ENCODE results near the gene ZNRF2. TPM values are rescaled to one million over a fixed set of nuclear protein-coding genes. Genes with fewer than 3 reads are reported as not detected.

The ZNRF2 gene
- polyA plus RNA-seq, 1 donor (not counting 4 experiments of a cell fraction or from before 2014, with no cell fraction given), result 7.0 TPM

DNA sequence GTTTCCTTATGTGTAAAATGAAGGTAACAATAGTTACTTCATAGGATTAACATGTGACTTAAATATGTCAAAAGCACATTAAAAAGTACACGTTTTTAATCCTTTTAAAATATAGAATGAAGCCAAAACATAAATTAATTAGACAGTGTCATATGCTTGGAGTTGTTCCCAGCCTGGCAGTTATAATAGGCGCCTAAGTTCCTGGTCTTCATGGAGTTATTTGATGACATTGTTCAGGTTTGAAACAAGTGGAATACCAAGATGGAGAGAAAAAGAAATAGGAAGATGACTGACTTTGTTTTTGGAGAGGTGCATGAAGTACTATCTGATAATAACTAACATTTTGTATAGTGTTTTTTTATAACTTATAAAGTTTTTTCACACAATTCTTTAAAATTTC is 67.3 kb downstream of the ZNRF2 start:
- no peak overlapping the region for H3K27ac ChIP-seq (ENCODE audit: control insufficient read depth, insufficient read depth, low read length)
- no peaks in the 10 kb centered on the region for H3K27me3 ChIP-seq (ENCODE audit: control insufficient read depth, extremely low read depth, insufficient read depth, low read length)
- no peak for FAIRE-seq
- no peaks in the 10 kb centered on the region for H3K9me1 ChIP-seq (ENCODE audit: control insufficient read depth, extremely low read depth, insufficient read depth, low read length)
- no peak overlapping the region for H3K4me3 ChIP-seq (ENCODE audit: control insufficient read depth in 2 of 3, extremely low read depth in 1 of 3, insufficient read depth in 2 of 3, low read depth in 1 of 3, low read length in 3 of 3)
- H3K4me1 ChIP-seq (ENCODE audit: control insufficient read depth, extremely low read depth, insufficient read depth, low read length), result peaks cover 29% of the 10 kb centered on the region
- H3K4me2 ChIP-seq (ENCODE audit: control insufficient read depth, extremely low read depth, insufficient read depth, low read depth, low read length), result no peak overlapping the region
- peaks cover 25% of the 10 kb centered on the region for H3K79me2 ChIP-seq (ENCODE audit: control insufficient read depth, insufficient read depth, low read length)
- H4K20me1 ChIP-seq (ENCODE audit: control insufficient read depth, extremely low read depth, insufficient read depth, low read length), result no peaks in the 10 kb centered on the region
- dilution Hi-C loops (cut with MboI; ENCODE audit: extremely low pct_ligation_motif_present, low sequenced_read_pairs), result no loop called here
- no peak for DNase-seq (ENCODE audit: low read depth, low spot score)
- no peaks in the 10 kb centered on the region for H3K36me3 ChIP-seq (ENCODE audit: control insufficient read depth in 2 of 2, extremely low read depth in 1 of 2, insufficient read depth in 2 of 2, low read length in 2 of 2)
- no peak overlapping the region for H2AFZ ChIP-seq (ENCODE audit: control insufficient read depth, low read length)
- TF ChIP-seq EZH2 (IDR thresholded peaks at IDR 0.05; ENCODE audit: low read length), result no peak
- TF ChIP-seq, protein P1, sequence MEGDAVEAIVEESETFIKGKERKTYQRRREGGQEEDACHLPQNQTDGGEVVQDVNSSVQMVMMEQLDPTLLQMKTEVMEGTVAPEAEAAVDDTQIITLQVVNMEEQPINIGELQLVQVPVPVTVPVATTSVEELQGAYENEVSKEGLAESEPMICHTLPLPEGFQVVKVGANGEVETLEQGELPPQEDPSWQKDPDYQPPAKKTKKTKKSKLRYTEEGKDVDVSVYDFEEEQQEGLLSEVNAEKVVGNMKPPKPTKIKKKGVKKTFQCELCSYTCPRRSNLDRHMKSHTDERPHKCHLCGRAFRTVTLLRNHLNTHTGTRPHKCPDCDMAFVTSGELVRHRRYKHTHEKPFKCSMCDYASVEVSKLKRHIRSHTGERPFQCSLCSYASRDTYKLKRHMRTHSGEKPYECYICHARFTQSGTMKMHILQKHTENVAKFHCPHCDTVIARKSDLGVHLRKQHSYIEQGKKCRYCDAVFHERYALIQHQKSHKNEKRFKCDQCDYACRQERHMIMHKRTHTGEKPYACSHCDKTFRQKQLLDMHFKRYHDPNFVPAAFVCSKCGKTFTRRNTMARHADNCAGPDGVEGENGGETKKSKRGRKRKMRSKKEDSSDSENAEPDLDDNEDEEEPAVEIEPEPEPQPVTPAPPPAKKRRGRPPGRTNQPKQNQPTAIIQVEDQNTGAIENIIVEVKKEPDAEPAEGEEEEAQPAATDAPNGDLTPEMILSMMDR (optimal IDR thresholded peaks at IDR 0.05 in 1 of 3, IDR thresholded peaks at IDR 0.05 in 1 of 3, conservative IDR thresholded peaks at IDR 0.05 in 1 of 3; ENCODE audit: extremely low read depth in 1 of 3, insufficient read depth in 2 of 3, low read length in 3 of 3), result no peak
- no peaks in the 10 kb centered on the region for H3K9me3 ChIP-seq (ENCODE audit: control insufficient read depth, low read depth, low read length)
- H3K9ac ChIP-seq (ENCODE audit: control insufficient read depth, extremely low read depth, insufficient read depth, low read length), result no peak overlapping the region

DNA sequence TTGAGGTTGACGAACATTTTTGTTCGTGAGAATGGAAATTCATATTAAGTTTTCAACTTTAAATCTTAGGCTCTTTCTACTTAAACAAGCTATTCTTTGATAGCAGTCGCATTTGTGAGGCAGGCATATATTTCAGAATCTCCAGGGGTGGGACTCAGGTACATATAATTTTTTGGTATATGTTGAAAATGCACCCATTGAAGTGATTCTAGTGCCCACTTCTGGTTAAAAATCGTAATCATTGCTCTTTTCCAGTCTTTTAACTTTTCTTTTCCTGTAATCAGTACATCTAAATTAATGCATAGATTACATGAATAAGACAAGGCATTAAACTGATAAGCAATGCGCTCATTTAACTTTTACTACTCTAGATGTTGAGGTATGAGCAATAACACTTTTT is 67.8 kb downstream of the ZNRF2 start:
- Histone ChIP-seq H3K79me2 (ENCODE audit: control insufficient read depth, insufficient read depth, low read length) (peaks cover 22% of the 10 kb centered on the region), H3K4me3 (ENCODE audit: control insufficient read depth in 2 of 3, extremely low read depth in 1 of 3, insufficient read depth in 2 of 3, low read depth in 1 of 3, low read length in 3 of 3) (no peak overlapping the region), H3K9ac (ENCODE audit: control insufficient read depth, extremely low read depth, insufficient read depth, low read length) (no peak overlapping the region), H3K4me2 (ENCODE audit: control insufficient read depth, extremely low read depth, insufficient read depth, low read depth, low read length) (no peak overlapping the region), H3K9me3 (ENCODE audit: control insufficient read depth, low read depth, low read length) (no peaks in the 10 kb centered on the region), H3K36me3 (ENCODE audit: control insufficient read depth in 2 of 2, extremely low read depth in 1 of 2, insufficient read depth in 2 of 2, low read length in 2 of 2) (no peaks in the 10 kb centered on the region), H3K27ac (ENCODE audit: control insufficient read depth, insufficient read depth, low read length) (no peak overlapping the region), H3K9me1 (ENCODE audit: control insufficient read depth, extremely low read depth, insufficient read depth, low read length) (no peaks in the 10 kb centered on the region), H4K20me1 (ENCODE audit: control insufficient read depth, extremely low read depth, insufficient read depth, low read length) (no peaks in the 10 kb centered on the region), H2AFZ (ENCODE audit: control insufficient read depth, low read length) (no peak overlapping the region), H3K27me3 (ENCODE audit: control insufficient read depth, extremely low read depth, insufficient read depth, low read length) (no peaks in the 10 kb centered on the region), H3K4me1 (ENCODE audit: control insufficient read depth, extremely low read depth, insufficient read depth, low read length) (peaks cover 26% of the 10 kb centered on the region)
- dilution Hi-C loops (cut with MboI; ENCODE audit: extremely low pct_ligation_motif_present, low sequenced_read_pairs), result no loop called here
- no peak for DNase-seq (ENCODE audit: low read depth, low spot score)
- no peak for FAIRE-seq
- TF ChIP-seq, protein P1 (optimal IDR thresholded peaks at IDR 0.05 in 1 of 3, IDR thresholded peaks at IDR 0.05 in 1 of 3, conservative IDR thresholded peaks at IDR 0.05 in 1 of 3; ENCODE audit: extremely low read depth in 1 of 3, insufficient read depth in 2 of 3, low read length in 3 of 3), result peak in 1 of 3 experiments; percentile 30
- TF ChIP-seq EZH2 (IDR thresholded peaks at IDR 0.05; ENCODE audit: low read length), result no peak
